B cell (primary cell): ENCODE data around the gene CDC34. TPM values are rescaled to one million over a fixed set of nuclear protein-coding genes. Genes with fewer than 3 reads are reported as not detected.

Source experiments
- ATAC-seq: fragments of 200-7000 bp; cut with Tn5 transposase; one replicate; pipeline ENCODE4 v1.10.0; 2021; ENCODE audit warnings: low read depth, mild to moderate bottlenecking, moderate number of reproducible peaks, moderate library complexity
- CTCF ChIA-PET: fragments of 350-600 bp; sonication (Branson Sonifier 250); formaldehyde crosslinking; loops from one replicate; lab custom pipeline; 2021; ENCODE audit warnings: antibody characterized with exemption, inconsistent platforms; lab: Charles Lee
- POLR2A ChIA-PET: fragments of 350-600 bp; sonication (Branson Sonifier 250); formaldehyde crosslinking; loops from one replicate; lab custom pipeline; 2021; ENCODE audit warnings: antibody characterized with exemption; lab: Charles Lee
- DNase-seq: peaks from one replicate; pipeline ENCODE4 v3.0.0; 2013
- H2AFZ ChIP-seq: 2 replicates; pipeline ENCODE4 v1.6.1; 2012; ENCODE audit warnings: mild to moderate bottlenecking, low read depth, low read length; ENCODE audit not compliant: insufficient read depth, poor library complexity, severe bottlenecking
- H3K27ac ChIP-seq, 2 donors: 1 replicate in 1 of 2; 2 replicates in 1 of 2; pipeline ENCODE4 v1.5.1; 2012 to 2013; ENCODE audit warnings: low read length in 2 of 2, mild to moderate bottlenecking in 2 of 2, moderate library complexity in 1 of 2
- H3K27me3 ChIP-seq, 4 experiments: fragments of 200-600 bp in 1 of 4; sonication (generic) in 1 of 4; replicated peaks in 1 of 4; 1 replicate in 2 of 4; 2 replicates in 2 of 4; pipeline versions ENCODE4 v1.6.1 to v1.7.0; 2013 to 2016; ENCODE audit warnings: low read length in 3 of 4, mild to moderate bottlenecking in 2 of 4, mixed read lengths in 1 of 4, moderate library complexity in 1 of 4; ENCODE audit not compliant: insufficient read depth in 4 of 4, control insufficient read depth in 3 of 4; ENCODE audit errors: control extremely low read depth in 1 of 4
- H3K36me3 ChIP-seq, 2 experiments: replicated peaks in 1 of 2; 1 replicate in 1 of 2; 2 replicates in 1 of 2; pipeline versions ENCODE4 v1.6.1 to v1.7.1; 2013; ENCODE audit warnings: low read length in 1 of 2; ENCODE audit not compliant: insufficient read depth in 2 of 2, control insufficient read depth in 1 of 2; ENCODE audit errors: control extremely low read depth in 1 of 2, extremely low read depth in 1 of 2
- H3K4me1 ChIP-seq, 2 donors: fragments of 200-600 bp in 1 of 2; sonication (generic) in 1 of 2; 1 replicate in 1 of 2; 2 replicates in 1 of 2; pipeline versions ENCODE4 v1.5.1 to v1.6.1; 2013 to 2017; ENCODE audit warnings: low read length in 2 of 2; ENCODE audit not compliant: control insufficient read depth in 2 of 2, insufficient read depth in 2 of 2
- H3K4me2 ChIP-seq: replicated peaks from 2 replicates; pipeline ENCODE3; 2012; ENCODE audit warnings: mild to moderate bottlenecking, low read depth, low read length; ENCODE audit not compliant: poor library complexity, severe bottlenecking
- H3K4me3 ChIP-seq, 5 experiments: fragments of 200-600 bp in 1 of 5; sonication (generic) in 1 of 5; 1 replicate in 3 of 5; 2 replicates in 2 of 5; pipeline versions ENCODE4 v1.5.1 to v1.7.0; 2011 to 2016; ENCODE audit warnings: low read length in 4 of 5, mild to moderate bottlenecking in 4 of 5, low read depth in 2 of 5, control low read depth in 1 of 5, moderate library complexity in 1 of 5; ENCODE audit not compliant: insufficient read depth in 1 of 5; ENCODE audit errors: control extremely low read depth in 1 of 5, extremely low read depth in 1 of 5
- H3K79me2 ChIP-seq: fragments of 200-600 bp; sonication (generic); one replicate; pipeline ENCODE4 v1.6.0; 2016; ENCODE audit warnings: low read length; ENCODE audit not compliant: control insufficient read depth, insufficient read depth
- H3K9ac ChIP-seq: fragments of 200-600 bp; sonication (generic); 2 replicates; pipeline ENCODE4 v1.6.1; 2017; ENCODE audit warnings: mild to moderate bottlenecking, low read length, moderate library complexity
- H3K9me3 ChIP-seq, 3 donors: one replicate each; pipeline versions ENCODE4 v1.6.1 to v1.7.1; 2013; ENCODE audit warnings: low read length in 2 of 3; ENCODE audit not compliant: control insufficient read depth in 2 of 3, insufficient read depth in 1 of 3; ENCODE audit errors: control extremely low read depth in 1 of 3
- H4K20me1 ChIP-seq: 2 replicates; pipeline ENCODE4 v1.6.0; 2012; ENCODE audit warnings: mild to moderate bottlenecking, low read length; ENCODE audit not compliant: insufficient read depth, control insufficient read depth, poor library complexity, severe bottlenecking
- H3K27ac Mint-ChIP-seq: one replicate; pipeline ENCODE4 v1.8.0; 2021; ENCODE audit warnings: mixed read lengths
- H3K27me3 Mint-ChIP-seq: one replicate; pipeline ENCODE4 v1.8.0; 2021; ENCODE audit warnings: mixed read lengths
- H3K4me1 Mint-ChIP-seq: one replicate; pipeline ENCODE4 v1.8.0; 2021; ENCODE audit warnings: mixed read lengths
- H3K4me3 Mint-ChIP-seq: one replicate; pipeline ENCODE4 v1.8.0; 2021; ENCODE audit warnings: mixed read lengths
- H3K9me3 Mint-ChIP-seq: one replicate; pipeline ENCODE4 v1.8.0; 2022; ENCODE audit warnings: mixed read lengths; ENCODE audit not compliant: insufficient read depth
- CTCF ChIP-seq: fragments of 200-600 bp; IDR thresholded peaks from one replicate; pipeline ENCODE4 v1.8.0; 2022; ENCODE audit warnings: antibody characterized with exemption, mild to moderate bottlenecking
- EZH2 ChIP-seq: IDR thresholded peaks from 2 replicates; pipeline ENCODE4 v1.6.1; 2012; ENCODE audit warnings: borderline replicate concordance, low read depth, mild to moderate bottlenecking, moderate library complexity, low read length; ENCODE audit not compliant: insufficient read depth, poor library complexity, severe bottlenecking
- WGBS: methylation state at CpG from one replicate; pipeline ENCODE4 v1.1.5; 2013; ENCODE audit warnings: missing lambda C conversion rate; ENCODE audit not compliant: insufficient coverage; 5-methylcytosine and 5-hydroxymethylcytosine counted together
- intact Hi-C: fragments of 100-400 bp; cut with micrococcal nuclease; formaldehyde crosslinking; loops from one replicate; pipeline ENCODE4 v1.10.0; 2022
- polyA plus RNA-seq: library from polyadenylated mRNA; depleted of rRNA; stranded (reverse); fragments of >200 nt; gene quantifications from 2 replicates; pipeline ENCODE4 v1.2.3, GENCODE V29; 2012
- total RNA-seq, 2 donors: library from RNA; stranded (reverse); fragments of 120-200 nt in 1 of 2; gene quantifications; 1 replicate in 1 of 2; 2 replicates in 1 of 2; pipeline versions ENCODE4 v1.2.3 to v1.2.4, GENCODE V29; 2013 to 2022

CDC34 gene
- total and polyA plus RNA-seq, 2 donors (not counting 1 experiment from before 2014, with no cell fraction given), result 26.9 to 28.4 TPM

DNA sequence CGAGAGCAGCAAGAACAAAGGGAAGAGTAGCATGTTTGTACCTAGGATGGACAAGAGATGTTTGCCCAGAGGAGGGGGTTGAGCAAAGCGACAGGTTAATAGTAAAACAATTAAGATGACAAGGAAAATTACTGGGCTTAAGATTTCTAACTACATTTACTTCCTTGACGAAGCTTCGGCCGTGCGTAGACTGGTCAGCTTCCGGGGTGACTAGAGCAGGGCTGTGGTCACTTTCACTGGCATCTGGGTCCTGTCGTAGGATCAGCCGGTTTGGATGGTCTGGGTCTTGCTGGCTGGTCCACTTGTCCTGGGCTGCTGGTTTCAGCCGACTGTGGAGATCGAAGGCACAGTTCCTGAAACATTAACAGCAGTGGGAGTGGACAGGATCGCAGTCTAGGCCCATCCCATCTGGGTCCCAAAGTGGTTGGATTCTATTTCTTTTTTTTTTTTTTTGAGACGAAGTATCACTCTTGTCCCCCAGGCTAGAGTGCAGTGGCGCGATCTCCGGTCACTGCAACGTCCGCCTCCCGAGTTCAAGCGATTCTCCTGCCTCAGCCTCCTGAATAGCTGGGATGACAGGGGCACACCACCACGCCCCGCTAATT is 35.8 kb downstream of the CDC34 start:
- DNase-seq (no peak), ATAC-seq (no peak)
- Histone ChIP-seq H3K27ac (no peak overlapping the region), H3K9ac (no peak overlapping the region), H4K20me1 (no peaks in the 10 kb centered on the region), H3K27me3 (no peaks in the 10 kb centered on the region), H3K4me2 (no peak overlapping the region), H3K79me2 (peaks cover under 1% of the 10 kb centered on the region), H2AFZ (no peak overlapping the region), H3K9me3 (peaks cover 0 to 2% (median 0%) of the 10 kb centered on the region in 3 donors), H3K4me1 (peaks cover 0 to 9% of the 10 kb centered on the region in 2 donors), H3K4me3 (peak overlapping the region in 1 of 5 experiments; percentile 52), H3K36me3 (no peaks in the 10 kb centered on the region)
- no peak overlapping the region for H3K27ac Mint-ChIP-seq
- WGBS, result 98% methylated on average over 12 of the region's 22 CpGs
- H3K4me3 Mint-ChIP-seq, result no peak overlapping the region
- no peak for TF ChIP-seq CTCF
- no peak for TF ChIP-seq EZH2
- no peaks in the 10 kb centered on the region for H3K27me3 Mint-ChIP-seq
- CTCF ChIA-PET, result interaction anchor here (1.0 to 1.6 kb wide), 2 partner anchors 57 to 96 kb away, joined by 3 read pairs; partner anchors contain the start of gene RNF126
- H3K4me1 Mint-ChIP-seq, result peaks cover 11% of the 10 kb centered on the region
- POLR2A ChIA-PET, result no interaction called here
- intact Hi-C loops, result no loop called here
- H3K9me3 Mint-ChIP-seq, result no peaks in the 10 kb centered on the region

DNA sequence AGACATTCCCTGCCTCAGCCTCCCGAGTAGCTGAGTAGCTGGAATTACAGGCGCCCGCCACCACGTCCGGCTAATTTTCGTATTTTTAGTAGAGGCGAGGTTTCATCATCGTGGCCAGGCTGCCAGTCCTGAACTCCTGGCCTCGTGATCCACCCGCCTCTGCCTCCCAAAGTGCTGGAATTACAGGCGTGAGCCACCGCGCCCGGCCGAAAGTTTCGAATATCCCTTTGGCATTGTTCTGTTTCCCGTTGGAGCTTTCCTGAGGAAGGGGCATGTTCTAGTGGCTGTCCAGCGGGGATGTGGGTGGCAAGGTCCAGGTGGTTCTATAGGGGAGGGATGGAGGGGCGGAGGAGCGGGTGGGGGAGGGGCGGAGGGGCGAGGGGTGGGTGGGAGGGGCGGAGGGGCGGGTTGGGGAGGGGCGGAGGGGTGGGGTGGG is 38.7 kb downstream of the CDC34 start:
- Histone ChIP-seq H3K9me3 (peaks cover 0 to 2% (median 0%) of the 10 kb centered on the region in 3 donors), H3K4me3 (no peak overlapping the region), H3K79me2 (peaks cover 29% of the 10 kb centered on the region), H2AFZ (no peak overlapping the region), H3K9ac (no peak overlapping the region), H3K27ac (no peak overlapping the region), H3K27me3 (no peaks in the 10 kb centered on the region), H3K4me1 (peaks cover 18 to 32% of the 10 kb centered on the region in 2 donors), H4K20me1 (peaks cover 24% of the 10 kb centered on the region), H3K36me3 (no peaks in the 10 kb centered on the region), H3K4me2 (no peak overlapping the region)
- no peak for ATAC-seq
- H3K4me3 Mint-ChIP-seq, result peak overlapping the region; percentile 79
- POLR2A ChIA-PET, result no interaction called here
- H3K27ac Mint-ChIP-seq, result no peak overlapping the region
- TF ChIP-seq CTCF, result no peak
- no peak for TF ChIP-seq EZH2
- intact Hi-C loops, result loop anchor here (5.0 kb wide), 1 partner anchor 837 kb away; the partner anchor contains the start of gene DAZAP1
- peaks cover 28% of the 10 kb centered on the region for H3K4me1 Mint-ChIP-seq
- no peaks in the 10 kb centered on the region for H3K9me3 Mint-ChIP-seq
- 85% methylated on average over 11 of the region's 25 CpGs for WGBS
- CTCF ChIA-PET, result no interaction called here
- no peaks in the 10 kb centered on the region for H3K27me3 Mint-ChIP-seq
- peak; percentile 37 for DNase-seq
